ENCODE measurements around the gene WDR45B.

WDR45B gene

GRCh38 chr17:82587234-82588086 lies 60.8 kb downstream of the WDR45B start:
- no peak for TF ChIP-seq CTCF (IDR thresholded peaks at IDR 0.05)

- no peak for TF ChIP-seq CTCF (IDR thresholded peaks at IDR 0.05)
These were observed 61.5 kb downstream of the WDR45B start for GRCh38 chr17:82586576-82587233.

- no peak for TF ChIP-seq CTCF (IDR thresholded peaks at IDR 0.05)
These were observed 64.5 kb downstream of the WDR45B start for GRCh38 chr17:82583720-82584234.

- TF ChIP-seq CTCF (IDR thresholded peaks at IDR 0.05), result no peak
These were observed 65.5 kb downstream of the WDR45B start for GRCh38 chr17:82582709-82583108.

GRCh38 chr17:82582213-82582612 lies 66.0 kb downstream of the WDR45B start:
- no peak for TF ChIP-seq CTCF (IDR thresholded peaks at IDR 0.05)

GRCh38 chr17:82577300-82577699 lies 70.9 kb downstream of the WDR45B start:
- TF ChIP-seq CTCF (IDR thresholded peaks at IDR 0.05), result no peak

- no peak for TF ChIP-seq CTCF (IDR thresholded peaks at IDR 0.05)
These were observed 74.2 kb downstream of the WDR45B start for GRCh38 chr17:82574041-82574440.
